HCT116 (cell line): Measurements from ENCODE around the gene CDH16. TPM values are rescaled to one million over a fixed set of nuclear protein-coding genes. Genes with fewer than 3 reads are reported as not detected.

Experiments used
- ATAC-seq: fragments of 200-7000 bp; cut with Tn5 transposase; 2 replicates; pipeline ENCODE4 v1.9.1; 2020; ENCODE audit warnings: mild to moderate bottlenecking, moderate library complexity
- BruUV-seq: library from RNA; stranded (reverse); fragments of 400-500 nt; replicated peaks from 2 replicates; lab custom pipeline; 2021; lab: Mats Ljungman, UMichigan
- CTCF ChIA-PET: fragments of 300-600 bp; sonication (Branson Sonifier 250); formaldehyde crosslinking; loops from one replicate; lab custom pipeline; 2021; ENCODE audit warnings: antibody characterized with exemption; lab: Charles Lee
- POLR2A ChIA-PET: fragments of 300-600, 350-600 bp; sonication (Branson Sonifier 250); formaldehyde crosslinking; loops from one replicate; lab custom pipeline; 2021; ENCODE audit warnings: antibody characterized with exemption; lab: Charles Lee
- RAD21 ChIA-PET, 2 experiments: fragments of 300-600 bp; sonication (Branson Sonifier 250); formaldehyde crosslinking; loops; one replicate each; lab custom pipeline; 2023; ENCODE audit warnings: low total read pairs in 2 of 2; ENCODE audit not compliant: uncharacterized antibody in 2 of 2, unreplicated experiment in 2 of 2, low non-redundant PET in 1 of 2; lab: Charles Lee
- DNase-seq: peaks from one replicate; pipeline ENCODE4 v3.0.0-alpha.2; 2010; ENCODE audit warnings: low read depth, low spot score
- H2AFZ ChIP-seq: fragments of 200-600 bp; shearing (Covaris generic), sonication (generic); 2 replicates; pipeline ENCODE4 v1.6.1; 2017; ENCODE audit warnings: low read depth, mixed run types, mixed read lengths, antibody characterized with exemption, low read length; ENCODE audit not compliant: poor library complexity, severe bottlenecking
- H3K27ac ChIP-seq: 2 replicates; pipeline ENCODE4 v1.5.1; 2012; ENCODE audit warnings: low read depth, low read length
- H3K27me3 ChIP-seq: fragments of 200-600 bp; sonication (generic); 2 replicates; pipeline ENCODE4 v1.6.1; 2016; ENCODE audit warnings: mixed run types, low read length, mixed read lengths; ENCODE audit not compliant: insufficient read depth
- H3K36me3 ChIP-seq, 2 experiments: fragments of 200-500 bp in 1 of 2; fragments of 200-600 bp in 1 of 2; sonication (Bioruptor generic) in 1 of 2; sonication (generic) in 1 of 2; 2 replicates each; pipeline versions ENCODE4 v1.5.1 to v1.6.1; 2014 to 2016; ENCODE audit warnings: low read length in 2 of 2, inconsistent platforms in 1 of 2, mixed read lengths in 1 of 2, mixed run types in 1 of 2; ENCODE audit not compliant: insufficient read depth in 2 of 2, control insufficient read depth in 1 of 2
- H3K4me1 ChIP-seq, 2 experiments: fragments of 200-600 bp in 1 of 2; sonication (generic) in 1 of 2; 2 replicates each; pipeline versions ENCODE4 v1.5.1 to v1.6.1; 2012 to 2017; ENCODE audit warnings: low read length in 2 of 2, inconsistent platforms in 1 of 2, mild to moderate bottlenecking in 1 of 2, mixed read lengths in 1 of 2, mixed run types in 1 of 2, moderate library complexity in 1 of 2; ENCODE audit not compliant: insufficient read depth in 2 of 2, control insufficient read depth in 1 of 2
- H3K4me2 ChIP-seq: fragments of 200-600 bp; sonication (generic); 2 replicates; pipeline ENCODE4 v1.6.1; 2017; ENCODE audit warnings: mixed run types, low read length, mixed read lengths
- H3K4me3 ChIP-seq, 2 experiments: fragments of 200-600 bp in 1 of 2; sonication (generic) in 1 of 2; replicated peaks in 1 of 2; 2 replicates each; pipeline ENCODE4 v1.5.1; 2011 to 2016; ENCODE audit warnings: low read length in 2 of 2, control low read depth in 1 of 2, low read depth in 1 of 2, mild to moderate bottlenecking in 1 of 2, mixed read lengths in 1 of 2, mixed run types in 1 of 2
- H3K79me2 ChIP-seq: fragments of 200-600 bp; sonication (generic); 2 replicates; pipeline ENCODE4 v1.6.1; 2017; ENCODE audit warnings: mild to moderate bottlenecking, mixed run types, low read length, moderate library complexity, mixed read lengths; ENCODE audit not compliant: insufficient read depth
- H3K9ac ChIP-seq: fragments of 200-600 bp; sonication (generic); 2 replicates; pipeline ENCODE4 v1.6.1; 2016; ENCODE audit warnings: low read length, mixed read lengths
- H3K9me2 ChIP-seq: fragments of 200-600 bp; sonication (generic), shearing (Covaris generic); 2 replicates; pipeline ENCODE4 v1.6.1; 2017; ENCODE audit warnings: mixed run types, mild to moderate bottlenecking, moderate library complexity; ENCODE audit not compliant: insufficient read depth
- H3K9me3 ChIP-seq, 2 experiments: fragments of 200-500 bp in 1 of 2; fragments of 200-600 bp in 1 of 2; sonication (Bioruptor generic) in 1 of 2; sonication (generic) in 1 of 2; 2 replicates each; pipeline ENCODE4 v1.6.1; 2014 to 2017; ENCODE audit warnings: low read length in 2 of 2, mixed read lengths in 2 of 2, inconsistent platforms in 1 of 2, low read depth in 1 of 2, mild to moderate bottlenecking in 1 of 2, mixed run types in 1 of 2, moderate library complexity in 1 of 2; ENCODE audit not compliant: control insufficient read depth in 1 of 2, insufficient read depth in 1 of 2
- H4K20me1 ChIP-seq: fragments of 200-600 bp; sonication (generic), shearing (Covaris generic); 2 replicates; pipeline ENCODE4 v1.6.1; 2017; ENCODE audit warnings: mixed run types, mild to moderate bottlenecking, moderate library complexity; ENCODE audit not compliant: insufficient read depth
- ATF3 ChIP-seq: IDR thresholded peaks from 2 replicates; pipeline ENCODE4 v1.6.1; 2012
- CBX3 ChIP-seq: IDR thresholded peaks from 2 replicates; pipeline ENCODE4 v1.6.1; 2012; ENCODE audit warnings: low read depth
- CTCF ChIP-seq, 3 experiments: fragments of 200-600 bp in 1 of 3; sonication (generic) in 1 of 3; IDR thresholded peaks in 2 of 3; conservative IDR thresholded peaks in 1 of 3; 2 replicates each; pipeline ENCODE4 v1.5.1; 2012 to 2017; ENCODE audit warnings: low read depth in 2 of 3, low read length in 2 of 3, antibody characterized with exemption in 1 of 3, borderline replicate concordance in 1 of 3, control low read depth in 1 of 3, mild to moderate bottlenecking in 1 of 3, mixed read lengths in 1 of 3, mixed run types in 1 of 3, moderate library complexity in 1 of 3; ENCODE audit not compliant: insufficient read depth in 1 of 3
- EGR1 ChIP-seq: IDR thresholded peaks from 2 replicates; pipeline ENCODE4 v1.6.1; 2012; ENCODE audit warnings: low read depth
- EZH2phosphoT487 ChIP-seq: fragments of 200-600 bp; IDR thresholded peaks from 2 replicates; pipeline ENCODE4 v1.6.1; 2018; ENCODE audit warnings: antibody characterized with exemption, borderline replicate concordance
- JUND ChIP-seq: IDR thresholded peaks from 2 replicates; pipeline ENCODE4 v1.6.1; 2012
- POLR2AphosphoS5 ChIP-seq: IDR thresholded peaks from 2 replicates; pipeline ENCODE4 v1.6.1; 2011; ENCODE audit warnings: mild to moderate bottlenecking, low read depth, low read length, moderate library complexity
- RAD21 ChIP-seq: IDR thresholded peaks from 2 replicates; pipeline ENCODE4 v1.6.1; 2012; ENCODE audit warnings: low read depth, mild to moderate bottlenecking
- REST ChIP-seq: IDR thresholded peaks from 2 replicates; pipeline ENCODE4 v1.6.1; 2012; ENCODE audit warnings: low read depth
- ZNF274 ChIP-seq: fragments of 200-500 bp; sonication (Bioruptor generic); IDR thresholded peaks from 2 replicates; pipeline ENCODE4 v1.6.1; 2014; ENCODE audit warnings: mild to moderate bottlenecking, low read depth, low read length, inconsistent platforms
- intact Hi-C: fragments of 100-400 bp; cut with micrococcal nuclease; formaldehyde crosslinking; loops from 2 replicates; pipeline ENCODE4 v1.10.0; 2022
- total RNA-seq: library from RNA; stranded (reverse); gene quantifications from one replicate; pipeline ENCODE4 v1.2.1, GENCODE V29; 2021; ENCODE audit not compliant: unreplicated experiment

Gene CDH16
- total RNA-seq, 1 experiment from 2014 or later: not detected

- Histone ChIP-seq H3K27me3 (no peaks in the 10 kb centered on the region), H3K9me3 (no peaks in the 10 kb centered on the region), H3K4me1 (peaks cover 10 to 12% of the 10 kb centered on the region in 2 experiments), H3K27ac (no peak overlapping the region), H3K9ac (no peak overlapping the region), H2AFZ (no peak overlapping the region), H3K36me3 (no peaks in the 10 kb centered on the region), H3K4me2 (no peak overlapping the region), H3K9me2 (no peaks in the 10 kb centered on the region), H4K20me1 (no peaks in the 10 kb centered on the region), H3K79me2 (no peaks in the 10 kb centered on the region), H3K4me3 (no peak overlapping the region)
- ATAC-seq: no peak
- BruUV-seq: no TSS peak
- DNase-seq: no peak
- POLR2A ChIA-PET: no interaction called here
- RAD21 ChIA-PET: no interaction called here
- TF ChIP-seq RAD21 (no peak), POLR2AphosphoS5 (no peak), JUND (no peak), CBX3 (no peak), ATF3 (no peak)
- intact Hi-C loops: no loop called here
- CTCF ChIA-PET: interaction anchor here (0.6 to 1.6 kb wide), 2 partner anchors 9 to 21 kb away, joined by 5 to 9 read pairs; no protein-coding TSS in a partner anchor
These were observed 55.0 kb downstream of the CDH16 start for GRCh38 chr16:66863707-66864106.

- peaks cover 12 to 14% of the 10 kb centered on the region in 2 experiments for H3K4me1 ChIP-seq
- H3K79me2 ChIP-seq: no peaks in the 10 kb centered on the region
- no TSS peak for BruUV-seq
- H4K20me1 ChIP-seq: no peaks in the 10 kb centered on the region
- ATAC-seq (no peak), DNase-seq (no peak)
- no peaks in the 10 kb centered on the region for H3K36me3 ChIP-seq
- ChIA-PET CTCF (interaction anchor here (1.6 to 1.8 kb wide), 2 partner anchors 11 to 31 kb away, joined by 9 read pairs; partner anchors contain the start of gene NAE1), POLR2A (no interaction called here), RAD21 (no interaction called here)
- no peak overlapping the region for H3K4me2 ChIP-seq
- no peak overlapping the region for H3K4me3 ChIP-seq
- intact Hi-C loops: no loop called here
- H2AFZ ChIP-seq: no peak overlapping the region
- H3K27ac ChIP-seq: no peak overlapping the region
- H3K27me3 ChIP-seq: no peaks in the 10 kb centered on the region
- no peaks in the 10 kb centered on the region for H3K9me2 ChIP-seq
- H3K9ac ChIP-seq: no peak overlapping the region
- TF ChIP-seq EZH2phosphoT487 (no peak), CTCF (IDR thresholded peaks at IDR 0.05 in 2 of 3, conservative IDR thresholded peaks at IDR 0.05 in 1 of 3; ENCODE audit: borderline replicate concordance in 1 of 3, insufficient read depth in 1 of 3, low read depth in 2 of 3, low read length in 2 of 3) (no peak), REST (no peak), ZNF274 (no peak), ATF3 (no peak), POLR2AphosphoS5 (no peak), EGR1 (no peak)
- H3K9me3 ChIP-seq: no peaks in the 10 kb centered on the region
These were observed 56.6 kb downstream of the CDH16 start for GRCh38 chr16:66862023-66862520.
